HPDE6-E6E7 (cell line): Measurements from ENCODE around the gene MAVS.
"Not testable (repeated sequence)": the region's sequence is repeated elsewhere in the genome, so short reads cannot be mapped to it uniquely, and the experiment has no call there.

Source experiments
- DNase-seq: peaks from one replicate; pipeline ENCODE4 v3.0.0; 2011; ENCODE audit warnings: missing footprints; ENCODE audit errors: extremely low spot score

MAVS gene

DNA sequence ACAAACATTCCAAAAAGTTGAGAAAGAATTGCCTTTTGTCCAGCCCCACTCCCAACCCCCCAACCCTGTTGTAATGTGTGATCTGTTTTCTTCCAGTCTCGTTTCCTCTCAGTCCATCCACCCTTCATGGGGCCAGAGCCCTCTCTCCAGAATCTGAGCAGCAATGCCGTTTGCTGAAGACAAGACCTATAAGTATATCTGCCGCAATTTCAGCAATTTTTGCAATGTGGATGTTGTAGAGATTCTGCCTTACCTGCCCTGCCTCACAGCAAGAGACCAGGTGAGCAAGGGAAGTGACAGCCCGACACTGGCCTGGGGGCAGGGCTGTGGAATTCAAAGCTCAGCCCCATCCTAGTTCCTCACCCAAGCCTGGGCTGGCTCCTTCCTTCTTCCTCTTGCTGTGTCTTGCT, 7.8 kb downstream of the MAVS start:
- no peak for DNase-seq

DNA sequence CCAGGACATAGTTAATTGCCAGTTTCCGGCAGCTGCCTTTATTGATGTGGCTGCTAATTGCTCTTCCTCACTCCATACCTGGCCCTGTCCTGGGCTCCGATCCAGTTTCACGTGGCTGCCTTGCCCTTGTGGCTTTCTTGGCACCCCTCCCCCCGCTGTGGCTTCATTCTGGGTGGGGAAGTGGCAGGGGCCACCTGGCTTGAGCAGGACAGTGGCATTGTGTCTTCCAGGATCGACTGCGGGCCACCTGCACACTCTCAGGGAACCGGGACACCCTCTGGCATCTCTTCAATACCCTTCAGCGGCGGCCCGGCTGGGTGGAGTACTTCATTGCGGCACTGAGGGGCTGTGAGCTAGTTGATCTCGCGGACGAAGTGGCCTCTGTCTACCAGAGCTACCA, 10.8 kb downstream of the MAVS start:
- DNase-seq: no peak

DNA sequence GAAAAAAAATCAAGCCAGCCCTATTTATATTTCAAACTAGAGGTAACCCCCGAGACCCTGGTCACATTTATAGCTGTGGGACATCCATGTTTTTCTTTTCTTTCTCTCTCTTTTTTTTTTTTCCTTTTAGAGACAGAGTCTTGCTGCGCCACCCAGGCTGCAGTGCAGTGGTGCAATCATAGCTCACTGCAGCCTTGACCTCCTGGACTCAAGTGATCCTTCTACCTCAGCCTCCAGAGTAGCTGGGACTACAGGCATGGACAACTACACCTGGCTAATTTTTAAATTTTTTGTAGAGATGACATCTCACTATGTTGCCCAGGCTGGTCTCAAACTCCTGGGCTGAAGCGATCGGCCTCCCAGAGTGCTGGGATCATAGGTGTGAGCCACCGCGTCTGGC, 12.1 kb downstream of the MAVS start:
- no peak for DNase-seq

DNA sequence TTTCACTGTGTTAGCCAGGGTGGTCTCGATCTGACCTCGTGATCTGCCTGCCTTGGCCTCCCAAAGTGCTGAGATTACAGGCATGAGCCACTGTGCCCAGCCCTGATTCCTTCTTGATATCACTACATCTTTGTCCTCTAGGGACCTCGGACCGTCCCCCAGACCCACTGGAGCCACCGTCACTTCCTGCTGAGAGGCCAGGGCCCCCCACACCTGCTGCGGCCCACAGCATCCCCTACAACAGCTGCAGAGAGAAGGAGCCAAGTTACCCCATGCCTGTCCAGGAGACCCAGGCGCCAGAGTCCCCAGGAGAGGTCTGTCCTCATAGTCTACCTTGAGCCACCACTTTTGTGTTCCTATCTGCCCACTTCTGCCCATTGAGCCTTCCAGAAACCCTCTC, 14.6 kb downstream of the MAVS start:
- no peak for DNase-seq

DNA sequence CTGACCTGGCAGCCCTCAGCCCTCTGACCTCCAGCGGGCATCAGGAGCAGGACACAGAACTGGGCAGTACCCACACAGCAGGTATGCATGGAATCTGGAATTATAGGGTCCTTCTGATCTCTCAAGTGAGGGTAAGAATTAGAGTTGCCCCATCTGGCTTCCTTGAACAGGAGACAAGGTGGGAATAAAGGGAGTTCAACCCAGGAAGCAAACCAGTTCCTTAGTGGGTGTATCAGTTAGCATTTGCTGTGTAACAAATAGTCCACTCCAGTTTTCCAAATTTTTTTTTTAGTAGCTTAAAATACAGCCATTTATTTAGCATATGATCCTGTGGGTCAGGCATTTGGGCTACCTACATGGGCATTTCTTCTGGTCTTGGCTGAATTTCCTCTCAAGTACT, 15.7 kb downstream of the MAVS start:
- no peak for DNase-seq

DNA sequence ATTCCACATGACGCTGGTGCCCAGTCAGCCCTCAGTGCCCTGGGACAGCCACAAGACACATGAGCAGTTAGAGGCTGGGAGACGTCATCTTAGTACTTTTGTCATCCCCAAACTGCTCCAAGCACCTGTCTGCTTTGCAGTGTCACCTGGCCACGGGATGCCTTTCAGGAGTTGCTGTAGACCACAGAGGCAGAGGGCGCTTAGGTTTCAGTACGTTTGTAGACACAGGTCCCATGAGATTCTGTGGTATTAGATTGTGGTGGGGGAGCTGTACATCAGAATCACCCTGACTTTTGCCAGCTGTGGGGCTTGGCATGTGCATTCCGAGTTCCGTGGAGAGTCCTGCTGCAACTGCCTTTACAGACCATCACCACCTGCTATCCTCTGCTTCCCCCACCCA, 16.7 kb downstream of the MAVS start:
- DNase-seq: no peak

DNA sequence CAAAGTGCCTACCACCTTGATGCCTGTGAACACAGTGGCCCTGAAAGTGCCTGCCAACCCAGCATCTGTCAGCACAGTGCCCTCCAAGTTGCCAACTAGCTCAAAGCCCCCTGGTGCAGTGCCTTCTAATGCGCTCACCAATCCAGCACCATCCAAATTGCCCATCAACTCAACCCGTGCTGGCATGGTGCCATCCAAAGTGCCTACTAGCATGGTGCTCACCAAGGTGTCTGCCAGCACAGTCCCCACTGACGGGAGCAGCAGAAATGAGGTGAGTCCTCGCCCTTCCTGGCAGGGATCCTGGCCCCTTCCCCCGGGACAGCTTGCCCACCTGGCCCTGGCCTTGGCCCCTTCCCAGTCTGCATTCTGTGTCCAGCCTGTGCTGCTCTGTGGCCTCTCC, 17.9 kb downstream of the MAVS start:
- DNase-seq: no peak

DNA sequence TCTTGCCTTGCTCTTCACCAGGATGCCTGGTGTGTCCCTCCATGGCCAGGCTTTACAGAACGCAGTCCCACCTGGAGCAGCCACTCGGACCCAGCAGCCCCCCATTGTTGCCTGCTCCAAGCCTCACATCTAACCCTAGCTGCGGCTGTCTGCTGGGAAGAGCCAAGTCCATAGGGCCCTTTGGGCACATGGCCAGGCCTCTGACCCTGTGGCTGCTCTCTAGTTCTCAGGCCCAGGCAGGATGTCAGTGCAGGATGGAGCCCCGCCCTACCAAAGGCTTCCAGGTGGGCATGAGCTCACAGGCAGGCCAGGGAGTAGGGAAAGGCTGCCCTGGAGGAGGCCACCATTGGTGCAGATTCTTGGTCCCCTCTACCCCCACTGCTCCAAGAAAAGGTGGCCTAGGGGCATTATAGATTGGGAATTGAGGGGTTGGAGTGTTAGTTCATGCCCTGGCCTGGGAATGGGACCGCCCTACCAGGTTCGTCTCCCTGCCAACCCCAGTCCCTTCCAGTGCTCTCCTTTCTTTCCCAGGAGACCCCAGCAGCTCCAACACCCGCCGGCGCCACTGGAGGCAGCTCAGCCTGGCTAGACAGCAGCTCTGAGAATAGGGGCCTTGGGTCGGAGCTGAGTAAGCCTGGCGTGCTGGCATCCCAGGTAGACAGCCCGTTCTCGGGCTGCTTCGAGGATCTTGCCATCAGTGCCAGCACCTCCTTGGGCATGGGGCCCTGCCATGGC, 18.7 kb downstream of the MAVS start:
- no peak for DNase-seq

DNA sequence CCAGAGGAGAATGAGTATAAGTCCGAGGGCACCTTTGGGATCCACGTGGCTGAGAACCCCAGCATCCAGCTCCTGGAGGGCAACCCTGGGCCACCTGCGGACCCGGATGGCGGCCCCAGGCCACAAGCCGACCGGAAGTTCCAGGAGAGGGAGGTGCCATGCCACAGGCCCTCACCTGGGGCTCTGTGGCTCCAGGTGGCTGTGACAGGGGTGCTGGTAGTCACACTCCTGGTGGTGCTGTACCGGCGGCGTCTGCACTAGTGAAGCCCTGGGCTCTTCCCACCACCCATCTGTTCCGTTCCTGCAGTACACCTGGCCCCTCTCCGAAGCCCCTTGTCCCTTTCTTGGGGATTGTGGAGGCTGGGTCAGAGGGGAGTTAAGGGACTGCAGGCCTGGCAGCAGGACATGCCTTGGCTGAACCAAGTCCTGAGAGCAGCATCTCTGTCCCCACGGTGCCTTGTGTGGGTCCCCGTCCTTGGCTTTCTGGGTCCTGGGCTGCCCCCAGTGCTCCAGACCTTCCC, 19.3 kb downstream of the MAVS start:
- DNase-seq: no peak

DNA sequence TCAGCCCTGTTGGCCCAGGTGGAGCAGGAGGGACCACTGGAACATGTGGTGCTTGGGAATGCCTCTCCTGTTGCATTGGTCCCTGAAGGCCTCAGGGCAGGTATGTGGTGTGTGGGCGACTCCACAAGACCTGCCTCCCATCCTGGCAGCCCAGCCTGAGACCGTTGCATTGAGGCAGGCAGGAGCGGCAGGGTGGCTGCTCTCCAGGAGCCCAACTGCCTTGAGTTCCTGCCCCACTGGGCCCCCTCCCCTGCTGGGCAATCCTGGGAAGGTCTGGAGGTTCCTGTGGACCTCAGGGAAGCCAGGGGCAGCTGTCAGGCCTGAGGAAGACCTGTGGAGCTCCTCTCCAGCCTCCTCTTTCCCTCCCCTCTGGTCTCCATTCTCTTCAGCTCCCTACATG, 19.8 kb downstream of the MAVS start:
- DNase-seq: no peak

DNA sequence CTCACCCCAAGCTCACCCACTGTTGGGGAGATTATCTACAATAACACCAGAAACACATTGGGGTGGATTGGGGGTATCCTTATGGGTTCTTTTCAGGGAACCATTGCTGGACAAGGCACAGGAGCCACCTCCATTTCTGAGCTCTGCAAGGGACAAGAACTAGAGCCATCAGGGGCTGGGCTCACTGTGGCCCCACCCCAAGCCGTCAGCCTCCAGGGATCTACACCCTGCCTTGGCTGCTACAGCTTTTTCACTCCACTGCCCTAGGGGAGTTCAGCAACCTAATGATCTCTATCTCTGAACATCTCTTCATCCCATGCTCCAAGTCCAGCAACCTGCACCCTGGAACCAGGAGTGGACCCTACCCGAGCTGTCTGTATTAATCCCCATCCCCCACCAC, 21.2 kb downstream of the MAVS start:
- no peak for DNase-seq

DNA sequence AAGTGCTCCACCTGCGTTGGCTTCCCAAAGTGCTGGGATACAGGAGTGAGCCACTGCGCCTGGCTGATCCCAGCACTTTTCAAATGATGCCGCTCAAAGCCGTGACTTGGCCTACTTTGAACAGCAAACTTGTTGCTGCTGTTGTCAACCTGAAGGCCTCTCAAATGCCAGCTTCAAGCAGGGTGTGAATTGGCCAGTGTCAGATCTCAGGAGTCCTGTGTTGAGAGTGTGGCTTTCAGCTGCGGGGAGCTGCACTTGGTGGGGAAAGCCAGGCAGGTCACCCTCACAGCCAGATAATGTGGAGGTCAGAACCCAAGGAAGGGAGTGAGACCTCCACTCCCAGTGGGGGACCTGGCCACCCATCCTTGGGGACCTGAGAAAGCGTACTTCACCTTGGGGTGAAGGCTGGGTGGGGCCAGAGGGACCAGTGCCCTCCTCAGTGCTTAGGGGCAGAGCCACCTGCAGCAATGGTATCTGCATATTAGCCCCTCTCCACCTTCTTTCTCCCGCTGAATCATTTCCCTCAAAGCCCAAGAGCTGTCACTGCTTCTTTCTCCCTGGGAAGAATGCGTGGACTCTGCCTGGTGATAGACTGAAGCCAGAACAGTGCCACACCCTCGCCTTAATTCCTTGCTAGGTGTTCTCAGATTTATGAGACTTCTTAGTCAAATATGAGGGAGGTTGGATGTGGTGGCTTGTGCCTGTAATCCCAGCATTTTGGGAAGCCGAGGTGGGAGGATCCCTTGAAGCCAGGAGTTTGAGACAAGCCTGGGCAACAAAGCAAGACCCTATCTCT, 23.4 kb downstream of the MAVS start:
- DNase-seq: no peak

DNA sequence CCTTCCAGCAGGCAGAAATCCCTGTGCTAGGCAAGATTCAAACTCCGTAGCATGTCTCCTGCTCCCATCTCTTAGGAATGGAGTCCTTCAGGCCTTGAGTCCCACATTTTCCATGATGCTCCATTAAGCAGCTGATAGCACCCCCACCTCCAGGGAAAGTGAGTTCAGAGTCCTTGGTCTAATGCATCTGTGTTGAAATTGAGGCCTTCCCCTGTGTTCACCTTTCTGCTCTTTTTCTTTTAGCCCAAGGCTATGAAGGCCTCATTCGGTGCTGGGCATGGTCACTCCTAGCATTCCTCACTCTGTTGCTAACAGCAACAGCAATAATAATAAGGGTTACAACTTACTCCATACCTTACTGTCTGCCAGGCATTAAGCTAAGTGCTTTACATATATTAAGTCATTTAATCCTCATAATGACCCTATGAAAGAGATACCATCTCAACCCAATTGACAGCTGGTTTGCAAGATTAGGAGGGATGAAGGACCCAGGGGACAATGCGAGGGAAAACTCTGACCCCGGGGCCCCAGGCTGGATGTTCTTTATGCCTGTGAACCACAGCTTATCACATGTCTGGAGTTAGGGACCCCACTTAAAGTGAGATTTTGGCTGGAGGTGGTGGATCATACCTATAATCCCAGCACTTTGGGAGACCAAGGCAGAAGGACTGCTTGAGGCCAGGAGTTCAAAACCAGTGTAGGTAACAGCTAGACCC, 25.1 kb downstream of the MAVS start:
- DNase-seq: no peak

DNA sequence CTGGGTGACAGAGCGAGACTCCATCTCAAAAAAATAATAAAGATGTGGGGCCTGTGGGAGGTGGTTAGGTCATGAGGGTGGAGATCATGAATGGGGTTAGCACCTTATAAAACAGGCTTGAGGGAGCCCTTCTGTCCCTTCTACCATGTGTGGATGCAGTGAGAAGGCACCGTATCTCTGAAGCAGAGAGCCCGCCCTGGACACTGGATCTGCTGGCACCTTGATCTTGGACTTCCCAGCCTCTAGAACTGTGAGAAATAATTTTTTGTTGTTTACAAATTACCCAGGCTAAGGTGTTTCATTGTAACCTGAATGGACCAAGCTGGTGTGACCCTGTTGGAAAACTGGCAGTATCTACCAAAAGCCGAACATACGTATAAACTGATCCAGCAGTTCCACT, 26.9 kb downstream of the MAVS start:
- DNase-seq: no peak

DNA sequence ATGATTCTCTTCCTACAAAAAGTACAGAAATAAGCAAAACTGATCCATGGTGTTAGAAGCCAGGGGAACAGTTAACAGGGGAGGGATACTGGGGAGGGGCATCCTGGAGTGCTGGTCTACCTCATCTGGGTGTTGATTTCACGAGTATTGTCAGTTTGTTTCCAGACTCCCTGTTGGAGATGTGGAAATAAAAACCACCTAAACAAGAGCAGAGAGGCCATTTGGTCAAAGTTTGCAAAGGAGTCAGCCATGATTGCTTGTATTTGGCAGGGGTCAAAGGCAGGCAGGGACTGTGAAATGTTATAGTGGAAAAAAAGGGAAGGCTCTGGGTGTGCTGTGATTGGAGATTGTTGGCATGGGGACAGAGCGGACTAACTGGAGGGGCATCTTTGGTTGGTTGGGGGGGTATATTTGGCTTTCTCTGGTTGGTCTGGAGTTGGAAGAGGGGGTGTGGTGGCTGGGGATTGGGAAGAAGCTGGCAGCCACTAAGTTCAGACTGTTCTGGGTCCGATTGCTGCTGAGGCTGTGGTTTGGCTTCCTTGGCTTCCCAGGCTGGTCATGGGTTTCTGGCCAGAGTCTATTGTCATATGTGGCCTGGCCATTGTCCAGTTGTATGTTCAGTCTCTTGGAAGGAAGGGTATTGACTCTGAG, 27.7 kb downstream of the MAVS start:
- DNase-seq: no peak

DNA sequence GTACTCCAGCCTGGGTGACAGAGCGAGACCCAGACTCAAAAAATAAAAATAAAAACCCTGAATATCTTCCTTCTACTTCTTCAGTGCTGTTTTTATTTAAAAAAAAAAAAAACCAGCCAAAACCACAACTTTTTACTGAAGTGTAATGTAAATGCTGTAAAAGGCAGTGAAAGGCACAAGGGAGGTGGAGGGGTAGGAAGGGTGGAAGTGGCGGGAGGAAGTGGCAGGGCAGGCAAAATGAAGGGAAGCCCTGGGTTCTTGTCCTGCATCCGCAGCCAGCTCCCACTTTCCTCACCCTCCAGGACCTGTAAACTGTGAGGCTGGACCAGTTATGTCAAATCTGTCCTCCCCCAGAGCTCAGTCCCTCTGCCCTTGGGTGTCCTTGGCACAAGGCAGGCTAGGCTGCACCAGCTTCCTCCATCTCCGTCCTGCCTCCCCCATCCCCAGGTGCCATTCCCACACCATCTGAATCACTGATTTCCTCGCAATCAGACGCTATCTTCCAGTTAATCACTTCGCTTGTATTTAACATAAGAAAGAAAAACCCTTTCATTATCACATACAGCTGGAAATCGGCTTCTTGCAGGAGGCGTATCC, 28.8 kb downstream of the MAVS start:
- DNase-seq: no peak

DNA sequence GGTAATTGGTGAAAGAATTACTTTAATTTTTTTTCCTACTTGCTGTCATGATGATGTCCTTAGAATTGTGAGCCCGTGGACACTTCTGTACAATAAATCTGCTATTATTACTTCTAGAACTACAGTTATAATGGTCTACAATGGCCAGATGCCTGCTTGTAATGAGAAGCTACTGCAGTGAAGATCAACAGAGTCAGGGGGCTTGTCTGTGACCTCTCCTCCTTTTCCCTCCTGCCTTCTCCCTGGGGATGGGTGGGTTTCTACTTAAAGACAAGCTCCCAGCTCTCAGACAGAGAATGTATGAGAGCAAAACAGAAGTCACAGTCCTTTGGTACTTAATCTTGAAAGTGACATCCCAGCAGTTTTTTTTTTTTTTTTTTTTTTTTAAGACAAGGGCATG, 29.4 kb downstream of the MAVS start:
- no peak for DNase-seq

DNA sequence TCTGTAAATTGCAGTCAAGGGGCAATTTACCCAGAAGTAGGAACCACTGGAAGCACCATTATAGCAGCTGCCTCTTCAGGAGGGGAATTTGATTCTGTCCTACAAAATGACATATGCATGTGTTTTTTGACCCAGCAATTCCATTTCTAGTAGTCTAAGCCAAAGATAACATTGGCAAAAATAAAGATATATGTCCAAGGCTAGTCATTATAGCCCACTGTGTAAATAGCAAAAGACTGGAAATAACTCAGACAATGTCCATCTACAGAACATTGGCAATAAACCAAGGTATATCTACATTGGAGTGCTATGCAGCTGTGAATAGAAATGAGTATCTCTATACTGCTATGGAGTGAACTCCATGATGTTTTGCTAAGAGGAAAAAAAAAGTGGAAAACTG, 30.0 kb downstream of the MAVS start:
- no peak for DNase-seq

DNA sequence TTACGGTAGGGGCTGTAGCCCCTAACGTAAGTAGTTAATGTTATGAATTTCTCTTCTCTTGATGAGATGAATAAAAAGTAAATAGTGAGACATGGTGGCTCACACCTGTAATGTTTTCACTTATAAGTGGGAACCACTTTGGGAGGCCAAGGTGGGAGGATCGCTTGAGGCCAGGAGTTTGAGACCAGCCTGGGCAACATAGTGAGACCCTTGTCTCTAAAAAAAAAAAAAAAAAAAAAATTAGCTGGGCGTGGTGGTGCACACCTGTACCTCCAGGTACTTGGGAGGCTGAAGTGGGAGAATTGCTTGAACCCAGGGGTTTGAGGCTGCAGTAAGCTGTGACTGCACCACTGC, 32.3 kb downstream of the MAVS start:
- not testable (repeated sequence) for DNase-seq

DNA sequence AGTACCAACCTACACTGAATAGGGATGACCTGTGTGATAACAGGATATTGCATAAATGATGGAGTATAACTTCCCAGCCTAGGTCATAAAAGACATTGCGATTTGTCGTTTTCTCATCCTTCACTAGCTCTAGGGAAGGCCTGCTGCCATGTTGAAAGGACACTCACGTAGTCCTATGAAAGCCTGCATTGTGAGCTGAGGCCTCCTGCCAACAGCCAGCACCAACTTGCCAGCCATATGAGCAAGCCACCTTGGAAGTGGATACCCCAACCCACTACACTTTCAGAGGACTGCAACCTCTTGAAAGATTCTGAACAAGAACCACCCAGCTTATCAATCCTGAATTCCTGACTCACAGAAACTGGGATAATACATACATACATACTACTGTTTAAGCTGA, 39.1 kb downstream of the MAVS start:
- no peak for DNase-seq

DNA sequence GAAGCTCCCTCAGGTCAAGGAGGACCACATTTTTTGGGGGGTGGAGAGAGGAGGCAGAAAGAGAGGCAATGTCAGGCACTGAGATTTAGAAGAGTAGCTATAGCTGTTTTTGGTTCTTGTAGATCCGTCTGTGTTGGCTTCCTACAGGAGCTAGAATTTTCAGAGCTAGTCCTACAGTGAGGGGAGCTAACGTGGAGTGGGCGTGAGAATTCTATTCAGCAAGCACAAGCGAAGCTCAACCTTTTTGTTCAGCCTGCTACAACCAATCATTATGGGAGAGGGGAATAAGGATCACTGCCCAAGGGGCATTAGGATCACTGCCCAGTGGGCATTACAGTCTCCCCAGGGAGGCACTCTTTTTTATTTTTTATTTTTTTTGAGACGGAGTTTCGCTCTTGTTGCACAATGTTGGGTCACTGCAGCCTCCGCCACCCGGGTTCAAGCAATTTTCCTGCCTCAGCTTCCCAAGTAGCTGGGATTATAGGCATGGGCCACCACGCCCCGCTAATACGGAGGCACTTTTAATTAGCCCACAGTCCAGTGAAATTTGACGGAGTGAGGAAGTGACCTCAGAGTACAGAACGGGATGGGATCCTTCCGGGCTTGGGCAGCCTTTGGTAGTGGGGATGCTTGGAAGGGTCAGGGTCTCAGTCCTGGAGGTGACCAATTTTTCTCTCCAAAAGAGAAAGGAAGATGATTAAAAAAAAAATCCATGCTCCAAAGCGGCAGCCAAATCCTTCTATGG, 41.4 kb downstream of the MAVS start:
- no peak for DNase-seq
